K562 (cell line): Measurements from ENCODE around the gene UBN2. TPM values are rescaled to one million over a fixed set of nuclear protein-coding genes. Genes with fewer than 3 reads are reported as not detected.

Experiments
- ARID1B ChIP-seq: fragments of 450-650 bp; IDR thresholded peaks from 2 replicates; pipeline ENCODE4 v1.6.1; 2016; ENCODE audit warnings: antibody characterized with exemption, mild to moderate bottlenecking, inconsistent platforms
- ATF4 ChIP-seq: fragments of 450-650 bp; formaldehyde crosslinking; IDR thresholded peaks from 2 replicates; pipeline ENCODE4 v1.4.0; 2022; ENCODE audit warnings: mild to moderate bottlenecking, moderate library complexity
- FOSL1 ChIP-seq: fragments of 200-800 bp; sonication (Bioruptor generic); conservative IDR thresholded peaks from 2 replicates; pipeline ENCODE4 v1.6.1; 2016; ENCODE audit warnings: missing genetic modification characterization, missing compliant biosample characterization
- HDAC3 ChIP-seq: fragments of 450-650 bp; IDR thresholded peaks from 2 replicates; pipeline ENCODE4 v1.6.1; 2018; ENCODE audit warnings: borderline replicate concordance, mild to moderate bottlenecking, moderate library complexity; ENCODE audit not compliant: partially characterized antibody
- ILF3 ChIP-seq: fragments of 450-650 bp; IDR thresholded peaks from 2 replicates; pipeline ENCODE4 v1.6.1; 2018; ENCODE audit warnings: antibody characterized with exemption, mild to moderate bottlenecking, moderate library complexity, borderline replicate concordance
- KDM5B ChIP-seq: fragments of 200-600 bp; sonication (generic); IDR thresholded peaks from 2 replicates; pipeline ENCODE4 v1.6.1; 2012; ENCODE audit warnings: low read depth, mild to moderate bottlenecking, moderate library complexity, low read length, control low read depth, inconsistent platforms; ENCODE audit not compliant: insufficient replicate concordance
- MAFF ChIP-seq: IDR thresholded peaks from 2 replicates; pipeline ENCODE4 v1.6.1; 2012; ENCODE audit warnings: low read length, improper control_type of control experiment
- NCOA1 ChIP-seq: fragments of 450-650 bp; IDR thresholded peaks from 2 replicates; pipeline ENCODE4 v1.6.1; 2016; ENCODE audit warnings: low read depth
- PPARD ChIP-seq: fragments of 250-450 bp; sonication (Bioruptor Pico); IDR thresholded peaks from 2 replicates; pipeline ENCODE4 v1.8.0; 2022; ENCODE audit warnings: inconsistent platforms, mild to moderate bottlenecking, moderate library complexity
- SLC30A9 ChIP-seq: fragments of 250-450 bp; sonication (Bioruptor Pico); IDR thresholded peaks from 2 replicates; pipeline ENCODE4 v1.8.0; 2022; ENCODE audit warnings: mild to moderate bottlenecking, moderate library complexity
- SP1 ChIP-seq: sonication (generic); formaldehyde crosslinking; IDR thresholded peaks from 2 replicates; pipeline ENCODE4 v1.8.1; 2022; ENCODE audit warnings: mild to moderate bottlenecking, missing genetic modification reagents
- TEAD1 ChIP-seq, 2 experiments: fragments of 450-650 bp in 1 of 2; sonication (generic) in 1 of 2; formaldehyde crosslinking; IDR thresholded peaks; 2 replicates each; pipeline versions ENCODE4 v1.4.0 to v1.8.0; 2020 to 2022; ENCODE audit warnings: mild to moderate bottlenecking in 2 of 2, missing genetic modification reagents in 1 of 2
- TRIM28 ChIP-seq: fragments of 450-650 bp; IDR thresholded peaks from 2 replicates; pipeline ENCODE4 v1.6.1; 2017
- TSC22D4 ChIP-seq: fragments of 450-650 bp; IDR thresholded peaks from 2 replicates; pipeline ENCODE4 v1.6.1; 2016; ENCODE audit warnings: missing genetic modification characterization, missing biosample characterization, control low read depth
- ZC3H4 ChIP-seq: sonication (generic); formaldehyde crosslinking; IDR thresholded peaks from 2 replicates; pipeline ENCODE4 v1.9.0; 2021; ENCODE audit warnings: missing genetic modification reagents, borderline replicate concordance
- ZNF12 ChIP-seq: sonication (generic); formaldehyde crosslinking; IDR thresholded peaks from 2 replicates; pipeline ENCODE4 v1.4.0; 2020; ENCODE audit warnings: mild to moderate bottlenecking, missing genetic modification reagents
- ZNF197 ChIP-seq: fragments of 200-800 bp; sonication (Bioruptor generic); IDR thresholded peaks from 2 replicates; pipeline ENCODE4 v1.6.1; 2016; ENCODE audit warnings: low read depth, missing genetic modification characterization, missing compliant biosample characterization
- ZNF592 ChIP-seq: fragments of 450-650 bp; IDR thresholded peaks from 2 replicates; pipeline ENCODE4 v1.6.1; 2017; ENCODE audit warnings: antibody characterized with exemption, mild to moderate bottlenecking
- ZNF766 ChIP-seq: fragments of 200-800 bp; sonication (Bioruptor generic); conservative IDR thresholded peaks from 2 replicates; pipeline ENCODE4 v1.6.1; 2016; ENCODE audit warnings: missing genetic modification characterization, missing compliant biosample characterization
- polyA plus RNA-seq, 8 experiments: library from polyadenylated mRNA; depleted of rRNA in 4 of 8; stranded (reverse) in 5 of 8; unstranded in 3 of 8; fragments of >200 nt; fragmentation: Nextera tagmentation in 2 of 8; fragmentation: Illumina TruSeq in 1 of 8; extraction: Ambion mirVana in 2 of 8; extraction: Trizol in 1 of 8; gene quantifications; 2 replicates each; pipeline versions ENCODE4 v1.2.1 to v1.2.3, GENCODE V29; 2011 to 2014; ENCODE audit warnings: inconsistent platforms in 1 of 8, missing spikeins in 1 of 8
- total RNA-seq, 7 experiments: library from RNA; depleted of rRNA in 6 of 7; stranded (reverse); fragments of >200 nt in 6 of 7; fragmentation: Illumina TruSeq in 2 of 7; extraction: Trizol in 2 of 7; gene quantifications; 2 replicates each; pipeline versions ENCODE4 v1.2.1 to v1.2.3, GENCODE V29; 2011 to 2021; ENCODE audit warnings: low replicate concordance in 1 of 7
- TF ChIP-seq, protein P1 (sequence below): fragments of 450-650 bp; formaldehyde crosslinking; IDR thresholded peaks from 2 replicates; pipeline ENCODE4 v1.4.0; 2022; ENCODE audit warnings: missing genetic modification characterization

Gene UBN2
- total and polyA plus RNA-seq, 9 of the 15 experiments (the other 6 are each of a cell fraction or from before 2014, with no cell fraction given): 1.2 to 19.5 (median 9.9) TPM

DNA sequence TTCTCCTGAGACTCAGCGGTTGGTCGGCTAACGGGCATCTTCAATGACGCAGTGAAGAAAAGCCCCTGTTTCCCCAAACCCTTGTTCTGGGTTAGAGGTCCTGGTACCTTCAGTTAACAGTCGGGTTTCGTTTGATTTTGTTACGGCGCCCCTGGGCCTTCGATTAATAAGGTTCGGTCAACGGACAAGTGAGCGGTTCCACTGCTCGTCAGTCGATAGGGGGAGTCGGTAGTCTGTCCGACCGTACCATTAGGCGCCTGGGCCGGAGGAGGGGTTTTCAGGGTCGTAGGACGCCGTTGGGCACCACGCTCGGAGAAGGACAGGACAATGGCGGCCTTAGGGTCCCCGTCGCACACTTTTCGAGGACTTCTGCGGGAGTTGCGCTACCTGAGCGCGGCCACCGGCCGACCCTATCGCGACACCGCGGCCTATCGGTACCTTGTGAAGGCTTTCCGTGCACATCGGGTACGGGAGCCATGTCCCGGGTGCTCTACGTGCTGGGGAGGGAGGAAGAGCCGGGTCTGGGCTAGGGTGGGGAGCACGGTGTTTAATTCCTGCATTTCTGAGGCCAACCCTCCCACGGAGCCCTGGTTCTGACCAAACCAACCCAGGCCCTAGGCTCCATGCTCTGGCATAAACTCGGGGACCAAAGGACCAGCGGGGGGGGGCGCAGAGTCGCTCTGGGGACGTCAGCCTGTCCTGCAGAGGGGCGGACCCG lies 110.2 kb downstream of the UBN2 start, which contains the start of gene FMC1 (continued):
- TF ChIP-seq ZC3H4 (peak; percentile 94; the same call in 1 of the 2 replicates), ZNF592 (no peak), ATF4 (peak; percentile 65), SLC30A9 (CRISPR knock-in tag) (peak; percentile 23; the same call in 1 of the 2 replicates), TRIM28 (no peak; the same call in 1 of the 2 replicates), ILF3 (peak; percentile 71; the same call in 1 of the 2 replicates), ZNF197 (CRISPR knock-in tag) (peak; percentile 88), TEAD1 (CRISPR knock-in tag; IDR thresholded peaks at IDR 0.05) (peak; percentile 2 to 58; a peak in 1 of 4 replicates), ARID1B (peak; percentile 57), MAFF (peak; percentile 24; the same call in 1 of the 2 replicates), ZNF766 (CRISPR knock-in tag) (0 out of 2 replicates have a peak, but pooled peaks have one; percentile 13), ZNF12 (CRISPR knock-in tag) (peak; percentile 50; the same call in 1 of the 2 replicates), KDM5B (peak; percentile 83), FOSL1 (no peak), PPARD (CRISPR knock-in tag) (no peak), TSC22D4 (tag) (no peak), SP1 (CRISPR knock-in tag) (peak; percentile 91), NCOA1 (peak; percentile 65; the same call in 1 of the 2 replicates), HDAC3 (peak; percentile 79)
- TF ChIP-seq, protein P1, sequence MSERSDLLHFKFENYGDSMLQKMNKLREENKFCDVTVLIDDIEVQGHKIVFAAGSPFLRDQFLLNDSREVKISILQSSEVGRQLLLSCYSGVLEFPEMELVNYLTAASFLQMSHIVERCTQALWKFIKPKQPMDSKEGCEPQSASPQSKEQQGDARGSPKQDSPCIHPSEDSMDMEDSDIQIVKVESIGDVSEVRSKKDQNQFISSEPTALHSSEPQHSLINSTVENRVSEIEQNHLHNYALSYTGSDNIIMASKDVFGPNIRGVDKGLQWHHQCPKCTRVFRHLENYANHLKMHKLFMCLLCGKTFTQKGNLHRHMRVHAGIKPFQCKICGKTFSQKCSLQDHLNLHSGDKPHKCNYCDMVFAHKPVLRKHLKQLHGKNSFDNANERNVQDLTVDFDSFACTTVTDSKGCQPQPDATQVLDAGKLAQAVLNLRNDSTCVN (CRISPR knock-in tag): peak; percentile 29; the same call in 1 of the 2 replicates
